ENCODE data around the gene ITPR2.

DNA sequence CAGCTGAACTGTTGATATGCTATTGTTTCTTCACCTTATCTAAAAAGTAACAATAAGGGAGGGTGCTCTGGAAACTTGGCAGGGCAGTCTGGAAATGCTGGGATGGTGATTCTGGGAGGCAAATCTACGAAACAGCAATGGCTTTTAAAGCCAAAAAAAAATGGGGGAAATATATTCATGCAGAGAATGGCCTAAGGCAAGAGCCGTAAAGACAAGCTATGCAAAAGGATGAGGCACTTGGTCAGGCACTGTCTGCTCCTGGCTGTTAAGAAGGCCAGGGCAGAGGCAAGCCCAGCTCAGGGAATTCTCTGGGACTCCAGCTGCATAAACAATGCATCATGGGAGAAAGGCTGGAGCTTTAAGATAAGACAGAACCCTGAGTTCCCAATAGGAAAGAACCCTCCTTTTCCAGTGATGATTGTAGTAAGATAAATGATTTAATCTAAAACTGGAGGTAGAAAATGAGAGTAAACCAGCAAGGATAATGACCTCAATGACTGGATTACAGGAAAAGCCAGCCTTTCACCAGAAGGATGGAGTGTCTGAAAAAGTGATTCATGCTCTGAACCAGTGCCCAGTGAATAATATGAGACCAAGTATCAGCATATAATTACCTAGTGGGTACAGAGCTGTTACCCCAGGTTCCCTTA, 46.0 kb downstream of the ITPR2 start:
- TF ChIP-seq, protein P1, sequence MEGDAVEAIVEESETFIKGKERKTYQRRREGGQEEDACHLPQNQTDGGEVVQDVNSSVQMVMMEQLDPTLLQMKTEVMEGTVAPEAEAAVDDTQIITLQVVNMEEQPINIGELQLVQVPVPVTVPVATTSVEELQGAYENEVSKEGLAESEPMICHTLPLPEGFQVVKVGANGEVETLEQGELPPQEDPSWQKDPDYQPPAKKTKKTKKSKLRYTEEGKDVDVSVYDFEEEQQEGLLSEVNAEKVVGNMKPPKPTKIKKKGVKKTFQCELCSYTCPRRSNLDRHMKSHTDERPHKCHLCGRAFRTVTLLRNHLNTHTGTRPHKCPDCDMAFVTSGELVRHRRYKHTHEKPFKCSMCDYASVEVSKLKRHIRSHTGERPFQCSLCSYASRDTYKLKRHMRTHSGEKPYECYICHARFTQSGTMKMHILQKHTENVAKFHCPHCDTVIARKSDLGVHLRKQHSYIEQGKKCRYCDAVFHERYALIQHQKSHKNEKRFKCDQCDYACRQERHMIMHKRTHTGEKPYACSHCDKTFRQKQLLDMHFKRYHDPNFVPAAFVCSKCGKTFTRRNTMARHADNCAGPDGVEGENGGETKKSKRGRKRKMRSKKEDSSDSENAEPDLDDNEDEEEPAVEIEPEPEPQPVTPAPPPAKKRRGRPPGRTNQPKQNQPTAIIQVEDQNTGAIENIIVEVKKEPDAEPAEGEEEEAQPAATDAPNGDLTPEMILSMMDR (IDR thresholded peaks at IDR 0.05; ENCODE audit: low read length), result no peak
- no peak for TF ChIP-seq EZH2phosphoT487 (IDR thresholded peaks at IDR 0.05; ENCODE audit: low read length)

Measured in MM.1S (cell line).